Activated naive CD8-positive, alpha-beta T cell treated with anti-CD3 and anti-CD28 coated beads, Interleukin-2, amount 10 ng/mL, durations not matched to agents 7 days and 5 days (primary cell): Measurements from ENCODE around the gene NXPH4. TPM values are rescaled to one million over a fixed set of nuclear protein-coding genes. Genes with fewer than 3 reads are reported as not detected.

ENCODE experiments used
- ATAC-seq: fragments of 150-1000 bp; cut with Tn5 transposase; one replicate; pipeline ENCODE4 v1.10.0; 2021; ENCODE audit warnings: low read depth, moderate library complexity
- POLR2A ChIA-PET: fragments of 350-600 bp; sonication (Branson Sonifier 250); formaldehyde crosslinking; loops from one replicate; lab custom pipeline; 2021; ENCODE audit warnings: antibody characterized with exemption; lab: Charles Lee
- DNase-seq: peaks from one replicate; pipeline ENCODE4 v3.0.0; 2021
- H3K27ac Mint-ChIP-seq: one replicate; pipeline ENCODE4 v1.8.0; 2022; ENCODE audit warnings: mild to moderate bottlenecking, mixed read lengths
- H3K27me3 Mint-ChIP-seq: one replicate; pipeline ENCODE4 v1.8.0; 2022; ENCODE audit warnings: mild to moderate bottlenecking, moderate library complexity, mixed read lengths
- H3K36me3 Mint-ChIP-seq: one replicate; pipeline ENCODE4 v1.8.0; 2021; ENCODE audit warnings: mild to moderate bottlenecking, mixed read lengths
- H3K4me1 Mint-ChIP-seq: one replicate; pipeline ENCODE4 v1.8.0; 2021; ENCODE audit warnings: mixed read lengths
- H3K4me3 Mint-ChIP-seq: one replicate; pipeline ENCODE4 v1.8.0; 2022; ENCODE audit warnings: mild to moderate bottlenecking, moderate library complexity, mixed read lengths
- H3K9me3 Mint-ChIP-seq: one replicate; pipeline ENCODE4 v1.8.0; 2021; ENCODE audit warnings: mixed read lengths
- total RNA-seq, 2 experiments: library from RNA; stranded (reverse); gene quantifications; one replicate each; pipeline ENCODE4 v1.2.3, GENCODE V29; 2021

The NXPH4 gene
- total RNA-seq, 2 experiments from 2014 or later = 1.7 to 2.4 TPM

DNA sequence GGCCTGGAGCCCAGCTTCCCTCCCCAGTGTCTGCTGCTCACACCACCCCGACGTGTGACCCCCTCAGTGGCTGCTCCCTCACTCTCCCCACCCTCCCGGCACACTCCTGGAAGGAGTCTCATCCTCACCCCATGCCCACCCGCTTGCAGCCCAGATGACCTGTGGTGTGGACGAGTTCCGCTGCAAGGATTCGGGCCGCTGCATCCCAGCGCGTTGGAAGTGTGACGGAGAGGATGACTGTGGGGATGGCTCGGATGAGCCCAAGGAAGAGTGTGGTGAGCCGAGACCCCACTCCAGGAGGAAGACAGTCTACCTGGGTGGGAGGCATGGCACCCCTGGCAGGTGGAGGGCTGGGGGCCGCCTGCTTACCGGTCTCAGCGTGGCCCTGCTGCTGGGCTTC is 15.0 kb upstream of the NXPH4 start:
- ATAC-seq (no peak), DNase-seq (no peak)
- H3K36me3 Mint-ChIP-seq = no peaks in the 10 kb centered on the region
- POLR2A ChIA-PET = no interaction called here
- H3K4me3 Mint-ChIP-seq = no peak overlapping the region
- H3K4me1 Mint-ChIP-seq = no peaks in the 10 kb centered on the region
- H3K9me3 Mint-ChIP-seq = no peaks in the 10 kb centered on the region
- no peaks in the 10 kb centered on the region for H3K27me3 Mint-ChIP-seq
- H3K27ac Mint-ChIP-seq = no peak overlapping the region

- POLR2A ChIA-PET = no interaction called here
- Mint-ChIP-seq H3K27me3 (no peaks in the 10 kb centered on the region), H3K9me3 (no peaks in the 10 kb centered on the region), H3K4me1 (no peaks in the 10 kb centered on the region), H3K27ac (no peak overlapping the region), H3K4me3 (no peak overlapping the region), H3K36me3 (no peaks in the 10 kb centered on the region)
- DNase-seq (no peak), ATAC-seq (no peak)
Measured at GRCh38 chr12:57202321-57202720, 14.3 kb upstream of the NXPH4 start.

DNA sequence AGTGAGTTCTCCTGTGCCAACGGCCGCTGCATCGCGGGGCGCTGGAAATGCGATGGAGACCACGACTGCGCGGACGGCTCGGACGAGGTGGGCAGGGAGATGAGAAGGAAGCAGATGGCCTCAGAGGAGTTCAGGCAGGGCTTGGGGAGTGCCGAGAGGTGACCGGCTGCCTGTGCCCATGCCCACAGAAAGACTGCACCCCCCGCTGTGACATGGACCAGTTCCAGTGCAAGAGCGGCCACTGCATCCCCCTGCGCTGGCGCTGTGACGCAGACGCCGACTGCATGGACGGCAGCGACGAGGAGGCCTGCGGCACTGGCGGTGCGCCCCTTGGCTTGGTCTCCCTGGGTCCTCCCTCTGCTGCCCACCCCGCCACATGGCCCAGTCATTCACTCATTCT is 13.4 kb upstream of the NXPH4 start:
- H3K36me3 Mint-ChIP-seq = no peaks in the 10 kb centered on the region
- ATAC-seq = no peak
- POLR2A ChIA-PET = no interaction called here
- no peak overlapping the region for H3K27ac Mint-ChIP-seq
- no peaks in the 10 kb centered on the region for H3K4me1 Mint-ChIP-seq
- no peaks in the 10 kb centered on the region for H3K27me3 Mint-ChIP-seq
- no peak for DNase-seq
- H3K4me3 Mint-ChIP-seq = no peak overlapping the region
- H3K9me3 Mint-ChIP-seq = no peaks in the 10 kb centered on the region

GRCh38 chr12:57203791-57204190 is 12.8 kb upstream of the NXPH4 start:
- Mint-ChIP-seq H3K4me3 (no peak overlapping the region), H3K4me1 (no peaks in the 10 kb centered on the region), H3K27ac (no peak overlapping the region), H3K27me3 (no peaks in the 10 kb centered on the region), H3K36me3 (no peaks in the 10 kb centered on the region), H3K9me3 (no peaks in the 10 kb centered on the region)
- DNase-seq = no peak
- ATAC-seq = no peak
- POLR2A ChIA-PET = no interaction called here

GRCh38 chr12:57204454-57204853 is 12.1 kb upstream of the NXPH4 start:
- Mint-ChIP-seq H3K36me3 (no peaks in the 10 kb centered on the region), H3K4me1 (no peaks in the 10 kb centered on the region), H3K27ac (no peak overlapping the region), H3K4me3 (no peak overlapping the region), H3K9me3 (no peaks in the 10 kb centered on the region), H3K27me3 (no peaks in the 10 kb centered on the region)
- ATAC-seq = no peak
- POLR2A ChIA-PET = no interaction called here
- DNase-seq = no peak

- no peak for ATAC-seq
- no peak for DNase-seq
- H3K27ac Mint-ChIP-seq = no peak overlapping the region
- H3K4me1 Mint-ChIP-seq = no peaks in the 10 kb centered on the region
- H3K9me3 Mint-ChIP-seq = no peaks in the 10 kb centered on the region
- H3K27me3 Mint-ChIP-seq = peaks cover under 1% of the 10 kb centered on the region
- H3K4me3 Mint-ChIP-seq = no peak overlapping the region
- H3K36me3 Mint-ChIP-seq = no peaks in the 10 kb centered on the region
- POLR2A ChIA-PET = no interaction called here
Measured at GRCh38 chr12:57205186-57205585, 11.4 kb upstream of the NXPH4 start.

DNA sequence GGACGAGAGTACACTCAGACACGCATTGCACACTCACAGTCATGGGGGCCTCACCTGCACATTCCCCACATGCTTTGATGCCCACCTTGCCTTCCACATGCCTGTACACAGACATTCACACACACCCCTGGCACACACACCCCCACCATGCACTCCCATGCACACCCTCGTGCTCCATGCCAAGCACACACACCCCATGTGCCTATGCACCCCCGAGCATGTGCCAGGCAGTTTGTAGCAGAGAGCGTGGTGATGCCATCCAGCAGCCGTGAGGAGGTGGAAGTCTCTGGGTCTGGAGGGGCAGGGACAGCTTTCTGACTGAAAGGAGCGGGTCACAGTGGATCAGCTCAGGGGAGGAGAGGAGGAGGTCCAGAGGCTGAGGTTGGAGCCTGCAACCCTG is 10.7 kb upstream of the NXPH4 start:
- H3K4me3 Mint-ChIP-seq = no peak overlapping the region
- H3K36me3 Mint-ChIP-seq = no peaks in the 10 kb centered on the region
- H3K27me3 Mint-ChIP-seq = peaks cover 2% of the 10 kb centered on the region
- H3K4me1 Mint-ChIP-seq = no peaks in the 10 kb centered on the region
- no peak for DNase-seq
- no peak for ATAC-seq
- POLR2A ChIA-PET = no interaction called here
- no peaks in the 10 kb centered on the region for H3K9me3 Mint-ChIP-seq
- H3K27ac Mint-ChIP-seq = no peak overlapping the region

- POLR2A ChIA-PET = no interaction called here
- H3K36me3 Mint-ChIP-seq = no peaks in the 10 kb centered on the region
- H3K9me3 Mint-ChIP-seq = no peaks in the 10 kb centered on the region
- H3K4me1 Mint-ChIP-seq = peaks cover 2% of the 10 kb centered on the region
- DNase-seq = no peak
- no peak overlapping the region for H3K27ac Mint-ChIP-seq
- ATAC-seq = no peak
- H3K27me3 Mint-ChIP-seq = peaks cover 2% of the 10 kb centered on the region
- no peak overlapping the region for H3K4me3 Mint-ChIP-seq
Measured at GRCh38 chr12:57207731-57208630, 8.6 kb upstream of the NXPH4 start.

DNA sequence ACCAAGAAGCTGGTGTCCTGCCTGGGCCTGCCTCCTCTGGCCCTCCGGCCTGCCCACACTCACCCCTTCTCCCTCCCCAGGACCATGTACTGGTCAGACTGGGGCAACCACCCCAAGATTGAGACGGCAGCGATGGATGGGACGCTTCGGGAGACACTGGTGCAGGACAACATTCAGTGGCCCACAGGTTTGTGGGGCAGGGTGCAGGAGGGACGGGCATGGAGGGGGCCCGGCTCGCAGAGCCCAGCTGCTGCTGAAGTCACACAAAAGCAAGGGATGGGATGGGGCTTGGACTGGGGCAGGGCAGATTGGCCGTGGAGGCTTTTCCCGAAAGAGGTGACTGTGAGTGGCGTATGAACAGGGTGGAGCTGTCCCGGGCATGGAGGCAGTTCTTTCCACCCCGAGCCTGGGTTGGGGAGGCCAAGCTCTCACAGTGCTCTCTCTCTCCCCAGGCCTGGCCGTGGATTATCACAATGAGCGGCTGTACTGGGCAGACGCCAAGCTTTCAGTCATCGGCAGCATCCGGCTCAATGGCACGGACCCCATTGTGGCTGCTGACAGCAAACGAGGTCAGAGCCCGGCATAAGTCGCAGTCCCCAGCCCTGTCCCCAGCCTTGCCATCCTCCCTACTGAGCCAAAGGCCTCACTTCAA is 7.8 kb upstream of the NXPH4 start:
- no peak for ATAC-seq
- H3K36me3 Mint-ChIP-seq = no peaks in the 10 kb centered on the region
- no peak overlapping the region for H3K4me3 Mint-ChIP-seq
- no peak overlapping the region for H3K27ac Mint-ChIP-seq
- H3K9me3 Mint-ChIP-seq = no peaks in the 10 kb centered on the region
- H3K4me1 Mint-ChIP-seq = peaks cover 7% of the 10 kb centered on the region
- peaks cover 7% of the 10 kb centered on the region for H3K27me3 Mint-ChIP-seq
- DNase-seq = no peak
- POLR2A ChIA-PET = no interaction called here

DNA sequence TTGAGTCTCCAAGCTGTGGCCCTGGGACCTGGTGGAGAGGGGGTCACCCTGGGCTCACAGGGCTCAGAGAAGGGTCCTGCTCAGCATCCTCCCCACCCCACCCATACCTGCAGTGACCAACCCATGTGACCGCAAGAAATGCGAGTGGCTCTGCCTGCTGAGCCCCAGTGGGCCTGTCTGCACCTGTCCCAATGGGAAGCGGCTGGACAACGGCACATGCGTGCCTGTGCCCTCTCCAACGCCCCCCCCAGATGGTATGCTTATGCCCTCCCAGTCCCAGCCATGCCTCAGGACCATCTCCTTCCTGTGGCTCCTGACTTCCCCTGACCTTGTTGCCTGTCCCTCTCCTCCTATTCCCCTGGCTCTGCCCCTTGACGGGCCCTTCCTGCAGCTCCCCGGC is 6.7 kb upstream of the NXPH4 start:
- DNase-seq = no peak
- H3K36me3 Mint-ChIP-seq = no peaks in the 10 kb centered on the region
- no peak overlapping the region for H3K4me3 Mint-ChIP-seq
- H3K27ac Mint-ChIP-seq = no peak overlapping the region
- peaks cover 19% of the 10 kb centered on the region for H3K27me3 Mint-ChIP-seq
- ATAC-seq = no peak
- H3K9me3 Mint-ChIP-seq = no peaks in the 10 kb centered on the region
- H3K4me1 Mint-ChIP-seq = peaks cover 15% of the 10 kb centered on the region
- POLR2A ChIA-PET = no interaction called here

- H3K9me3 Mint-ChIP-seq = no peaks in the 10 kb centered on the region
- POLR2A ChIA-PET = no interaction called here
- no peaks in the 10 kb centered on the region for H3K36me3 Mint-ChIP-seq
- no peak overlapping the region for H3K4me3 Mint-ChIP-seq
- H3K27me3 Mint-ChIP-seq = peaks cover 24% of the 10 kb centered on the region
- ATAC-seq (no peak), DNase-seq (no peak)
- no peak overlapping the region for H3K27ac Mint-ChIP-seq
- H3K4me1 Mint-ChIP-seq = peaks cover 19% of the 10 kb centered on the region
Measured at GRCh38 chr12:57210461-57210860, 6.1 kb upstream of the NXPH4 start.

DNA sequence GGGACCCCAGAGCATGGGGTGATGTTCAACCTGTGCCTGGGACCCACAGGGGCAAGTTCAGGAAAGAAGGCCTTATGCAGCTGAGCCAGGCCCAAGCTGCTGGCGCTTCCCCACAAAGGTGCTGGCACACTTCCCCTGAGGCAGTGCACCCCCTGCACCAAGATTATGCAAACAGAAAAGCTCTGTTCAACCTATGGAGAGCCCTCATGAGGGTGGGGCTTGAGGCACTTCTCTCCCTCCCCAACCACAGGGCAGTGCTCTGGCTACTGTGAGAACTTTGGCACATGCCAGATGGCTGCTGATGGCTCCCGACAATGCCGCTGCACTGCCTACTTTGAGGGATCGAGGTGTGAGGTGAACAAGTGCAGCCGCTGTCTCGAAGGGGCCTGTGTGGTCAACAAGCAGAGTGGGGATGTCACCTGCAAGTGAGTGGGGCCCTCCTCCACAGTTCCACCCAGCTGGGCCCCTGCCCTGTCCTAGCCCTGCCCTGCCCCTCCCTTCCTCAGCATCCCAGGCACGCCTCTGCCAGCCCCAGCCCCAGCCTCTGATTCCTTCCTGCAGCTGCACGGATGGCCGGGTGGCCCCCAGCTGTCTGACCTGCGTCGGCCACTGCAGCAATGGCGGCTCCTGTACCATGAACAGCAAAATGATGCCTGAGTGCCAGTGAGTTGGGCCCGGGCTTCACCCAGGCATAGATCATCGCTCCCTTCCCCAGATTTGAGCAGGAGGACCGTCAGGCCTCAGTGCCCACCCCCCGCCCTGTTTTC is 5.5 kb upstream of the NXPH4 start:
- Mint-ChIP-seq H3K9me3 (no peaks in the 10 kb centered on the region), H3K27me3 (peaks cover 31% of the 10 kb centered on the region), H3K36me3 (no peaks in the 10 kb centered on the region), H3K4me1 (peaks cover 25% of the 10 kb centered on the region), H3K4me3 (no peak overlapping the region), H3K27ac (no peak overlapping the region)
- no peak for ATAC-seq
- no peak for DNase-seq
- POLR2A ChIA-PET = no interaction called here

- H3K27ac Mint-ChIP-seq = no peak overlapping the region
- peaks cover 25% of the 10 kb centered on the region for H3K4me1 Mint-ChIP-seq
- H3K4me3 Mint-ChIP-seq = no peak overlapping the region
- H3K36me3 Mint-ChIP-seq = no peaks in the 10 kb centered on the region
- no peak for DNase-seq
- H3K27me3 Mint-ChIP-seq = peaks cover 32% of the 10 kb centered on the region
- no peaks in the 10 kb centered on the region for H3K9me3 Mint-ChIP-seq
- POLR2A ChIA-PET = interaction anchor here (4.1 kb wide), 1 partner anchor 28 kb away, joined by 57 read pairs; a partner anchor contains a TSS
- no peak for ATAC-seq
Measured at GRCh38 chr12:57211791-57212700, 4.5 kb upstream of the NXPH4 start.
